ENCODE data around the gene HCRT. TPM values are rescaled to one million over a fixed set of nuclear protein-coding genes. Genes with fewer than 3 reads are reported as not detected.
"Not testable (repeated sequence)": the region's sequence is repeated elsewhere in the genome, so short reads cannot be mapped to it uniquely, and the experiment has no call there.

The HCRT gene
- total RNA-seq, 5 donors from 2014 or later (not counting 1 experiment from before 2014, with no cell fraction given): not detected

GRCh38 chr17:42188749-42189650 lies 3.7 kb upstream of the HCRT start:
- no peak for ATAC-seq (replicated peaks in 1 of 4)
- Mint-ChIP-seq H3K4me3 (no peak overlapping the region), H3K9me3 (no peaks in the 10 kb centered on the region), H3K27me3 (no peaks in the 10 kb centered on the region), H3K36me3 (peaks cover 3% of the 10 kb centered on the region), H3K27ac (no peak overlapping the region), H3K4me1 (peaks cover 22 to 30% (median 27%) of the 10 kb centered on the region in 3 donors)
- Histone ChIP-seq H3K4me1 (ENCODE audit: control insufficient read depth in 1 of 2, extremely low read depth in 1 of 2, insufficient read depth in 2 of 2, low read length in 2 of 2) (peaks cover 5 to 35% of the 10 kb centered on the region in 2 experiments), H3K36me3 (ENCODE audit: control insufficient read depth in 2 of 2, extremely low read depth in 1 of 2, insufficient read depth in 1 of 2, low read length in 1 of 2) (no peaks in the 10 kb centered on the region), H3K4me3 (ENCODE audit: control insufficient read depth in 1 of 2, extremely low read depth in 1 of 2, low read length in 1 of 2) (no peak overlapping the region), H3K27ac (ENCODE audit: low read length) (no peak overlapping the region), H3K27me3 (replicated peaks in 1 of 2; ENCODE audit: control insufficient read depth in 2 of 2, extremely low read depth in 1 of 2, insufficient read depth in 2 of 2, low read length in 1 of 2) (no peaks in the 10 kb centered on the region), H3K9me3 (no peaks in the 10 kb centered on the region)
- 78% methylated on average over 12 of the region's 19 CpGs for WGBS (ENCODE audit: insufficient coverage)
- ChIA-PET POLR2A (interaction anchor here in 1 of 2 donors (0.9 kb wide), 1 partner anchor 13 kb away, joined by 3 read pairs; no protein-coding TSS in a partner anchor), CTCF (interaction anchor here in 1 of 2 donors (0.5 kb wide), 1 partner anchor 164 kb away, joined by 3 read pairs; no protein-coding TSS in a partner anchor)
- no peak for DNase-seq

GRCh38 chr17:42187833-42188232 lies 2.6 kb upstream of the HCRT start:
- no peaks in the 10 kb centered on the region for H3K27me3 Mint-ChIP-seq
- H3K4me1 ChIP-seq (ENCODE audit: control insufficient read depth in 1 of 2, extremely low read depth in 1 of 2, insufficient read depth in 2 of 2, low read length in 2 of 2): peaks cover 5 to 34% of the 10 kb centered on the region in 2 experiments
- no peak overlapping the region for H3K27ac ChIP-seq (ENCODE audit: low read length)
- no peaks in the 10 kb centered on the region for H3K9me3 ChIP-seq
- no peak overlapping the region for H3K4me3 ChIP-seq (ENCODE audit: control insufficient read depth in 1 of 2, extremely low read depth in 1 of 2, low read length in 1 of 2)
- ChIA-PET POLR2A (interaction anchor here in 1 of 2 donors (0.9 kb wide), 1 partner anchor 14 kb away, joined by 3 read pairs; no protein-coding TSS in a partner anchor), CTCF (interaction anchor here in 1 of 2 donors (0.9 kb wide), 1 partner anchor 34 kb away, joined by 10 read pairs; no protein-coding TSS in a partner anchor)
- no peaks in the 10 kb centered on the region for H3K27me3 ChIP-seq (replicated peaks in 1 of 2; ENCODE audit: control insufficient read depth in 2 of 2, extremely low read depth in 1 of 2, insufficient read depth in 2 of 2, low read length in 1 of 2)
- no peak overlapping the region for H3K4me3 Mint-ChIP-seq
- no peak overlapping the region for H3K27ac Mint-ChIP-seq
- H3K4me1 Mint-ChIP-seq: peaks cover 22 to 30% (median 29%) of the 10 kb centered on the region in 3 donors
- H3K36me3 ChIP-seq (ENCODE audit: control insufficient read depth in 2 of 2, extremely low read depth in 1 of 2, insufficient read depth in 1 of 2, low read length in 1 of 2): no peaks in the 10 kb centered on the region
- DNase-seq (no peak), ATAC-seq (replicated peaks in 1 of 4) (no peak)
- peaks cover 3% of the 10 kb centered on the region for H3K36me3 Mint-ChIP-seq
- 76% methylated on average over 2 of the region's 2 CpGs for WGBS (ENCODE audit: insufficient coverage)
- H3K9me3 Mint-ChIP-seq: no peaks in the 10 kb centered on the region

GRCh38 chr17:42186191-42186590 lies 939 bp upstream of the HCRT start:
- H3K36me3 ChIP-seq (ENCODE audit: control insufficient read depth in 2 of 2, extremely low read depth in 1 of 2, insufficient read depth in 1 of 2, low read length in 1 of 2); H3K9me3 ChIP-seq; DNase-seq; ATAC-seq (replicated peaks in 1 of 4); H3K9me3 Mint-ChIP-seq; H3K27me3 ChIP-seq (replicated peaks in 1 of 2; ENCODE audit: control insufficient read depth in 2 of 2, extremely low read depth in 1 of 2, insufficient read depth in 2 of 2, low read length in 1 of 2); H3K36me3 Mint-ChIP-seq; POLR2A ChIA-PET; CTCF ChIA-PET; H3K27me3 Mint-ChIP-seq; H3K27ac ChIP-seq (ENCODE audit: low read length); H3K4me3 ChIP-seq (ENCODE audit: control insufficient read depth in 1 of 2, extremely low read depth in 1 of 2, low read length in 1 of 2): not testable (repeated sequence)
- 91% methylated on average over 2 of the region's 5 CpGs for WGBS (ENCODE audit: insufficient coverage)
- Mint-ChIP-seq H3K4me1 (peaks cover 22 to 37% (median 32%) of the 10 kb centered on the region in 3 donors), H3K4me3 (peak overlapping the region in 2 of 3 donors; percentile 43 to 84), H3K27ac (peak overlapping the region in 1 of 2 donors; percentile 75)
- peaks cover 5 to 33% of the 10 kb centered on the region in 2 experiments for H3K4me1 ChIP-seq (ENCODE audit: control insufficient read depth in 1 of 2, extremely low read depth in 1 of 2, insufficient read depth in 2 of 2, low read length in 2 of 2)

- no peak overlapping the region for H3K27ac Mint-ChIP-seq
- H3K9me3 Mint-ChIP-seq: no peaks in the 10 kb centered on the region
- CTCF ChIA-PET: no interaction called here
- Histone ChIP-seq H3K9me3 (no peaks in the 10 kb centered on the region), H3K27ac (ENCODE audit: low read length) (no peak overlapping the region), H3K4me1 (ENCODE audit: control insufficient read depth in 1 of 2, extremely low read depth in 1 of 2, insufficient read depth in 2 of 2, low read length in 2 of 2) (peaks cover 5 to 39% of the 10 kb centered on the region in 2 experiments), H3K27me3 (replicated peaks in 1 of 2; ENCODE audit: control insufficient read depth in 2 of 2, extremely low read depth in 1 of 2, insufficient read depth in 2 of 2, low read length in 1 of 2) (peaks cover 0 to 10% of the 10 kb centered on the region in 2 experiments), H3K36me3 (ENCODE audit: control insufficient read depth in 2 of 2, extremely low read depth in 1 of 2, insufficient read depth in 1 of 2, low read length in 1 of 2) (no peaks in the 10 kb centered on the region), H3K4me3 (ENCODE audit: control insufficient read depth in 1 of 2, extremely low read depth in 1 of 2, low read length in 1 of 2) (no peak overlapping the region)
- ATAC-seq (replicated peaks in 1 of 4) (no peak), DNase-seq (no peak)
- peak overlapping the region in 1 of 3 donors; percentile 84 for H3K4me3 Mint-ChIP-seq
- peaks cover 23 to 39% (median 34%) of the 10 kb centered on the region in 3 donors for H3K4me1 Mint-ChIP-seq
- H3K27me3 Mint-ChIP-seq: peaks cover 0 to under 1% of the 10 kb centered on the region in 2 donors
- peaks cover 3% of the 10 kb centered on the region for H3K36me3 Mint-ChIP-seq
- POLR2A ChIA-PET: no interaction called here
- WGBS (ENCODE audit: insufficient coverage): no CpG with 5 or more reads among the region's 7 CpGs
Observed at GRCh38 chr17:42185621-42185930, 324 bp upstream of the HCRT start.

- Histone ChIP-seq H3K4me3 (ENCODE audit: control insufficient read depth in 1 of 2, extremely low read depth in 1 of 2, low read length in 1 of 2) (peak overlapping the region; percentile 62 to 80), H3K4me1 (ENCODE audit: control insufficient read depth in 1 of 2, extremely low read depth in 1 of 2, insufficient read depth in 2 of 2, low read length in 2 of 2) (peaks cover 5 to 51% of the 10 kb centered on the region in 2 experiments), H3K9me3 (no peaks in the 10 kb centered on the region), H3K27ac (ENCODE audit: low read length) (peak overlapping the region; percentile 66), H3K36me3 (ENCODE audit: control insufficient read depth in 2 of 2, extremely low read depth in 1 of 2, insufficient read depth in 1 of 2, low read length in 1 of 2) (no peaks in the 10 kb centered on the region), H3K27me3 (replicated peaks in 1 of 2; ENCODE audit: control insufficient read depth in 2 of 2, extremely low read depth in 1 of 2, insufficient read depth in 2 of 2, low read length in 1 of 2) (peaks cover 0 to 21% of the 10 kb centered on the region in 2 experiments)
- 4% methylated on average over 83 of the region's 83 CpGs for WGBS (ENCODE audit: insufficient coverage)
- ATAC-seq (replicated peaks in 1 of 4) (peak; percentile 73 to 81 (median 78)), DNase-seq (peak; percentile 36 to 85 (median 56))
- peaks cover 35 to 55% (median 35%) of the 10 kb centered on the region in 3 donors for H3K4me1 Mint-ChIP-seq
- no peaks in the 10 kb centered on the region for H3K9me3 Mint-ChIP-seq
- ChIA-PET CTCF (interaction anchor here in 1 of 2 donors (1.4 kb wide), 1 partner anchor 10 kb away, joined by 5 read pairs; the partner anchor contains the start of gene GHDC), POLR2A (no interaction called here)
- peak overlapping the region; percentile 84 to 90 (median 89) for H3K4me3 Mint-ChIP-seq
- peak overlapping the region; percentile 79 to 88 for H3K27ac Mint-ChIP-seq
- H3K27me3 Mint-ChIP-seq: peaks cover 7 to 12% of the 10 kb centered on the region in 2 donors
- no peaks in the 10 kb centered on the region for H3K36me3 Mint-ChIP-seq
Observed at GRCh38 chr17:42183741-42184711, 1.2 kb downstream of the HCRT start.

All from T-cell (primary cell).